DOHH2 (cell line): ENCODE measurements around the gene GTF2F2.

Source experiments
- CTCF ChIP-seq: fragments of 200-600 bp; sonication (generic); IDR thresholded peaks from one replicate; pipeline ENCODE4 v1.5.1; 2014; ENCODE audit warnings: antibody characterized with exemption, mild to moderate bottlenecking, low read depth, low read length; ENCODE audit not compliant: poor library complexity, severe bottlenecking
- EZH2phosphoT487 ChIP-seq: fragments of 200-600 bp; sonication (generic); IDR thresholded peaks from 2 replicates; pipeline ENCODE4 v1.6.1; 2017; ENCODE audit warnings: borderline replicate concordance, mild to moderate bottlenecking, antibody characterized with exemption, low read length, moderate library complexity, mixed read lengths

DNA sequence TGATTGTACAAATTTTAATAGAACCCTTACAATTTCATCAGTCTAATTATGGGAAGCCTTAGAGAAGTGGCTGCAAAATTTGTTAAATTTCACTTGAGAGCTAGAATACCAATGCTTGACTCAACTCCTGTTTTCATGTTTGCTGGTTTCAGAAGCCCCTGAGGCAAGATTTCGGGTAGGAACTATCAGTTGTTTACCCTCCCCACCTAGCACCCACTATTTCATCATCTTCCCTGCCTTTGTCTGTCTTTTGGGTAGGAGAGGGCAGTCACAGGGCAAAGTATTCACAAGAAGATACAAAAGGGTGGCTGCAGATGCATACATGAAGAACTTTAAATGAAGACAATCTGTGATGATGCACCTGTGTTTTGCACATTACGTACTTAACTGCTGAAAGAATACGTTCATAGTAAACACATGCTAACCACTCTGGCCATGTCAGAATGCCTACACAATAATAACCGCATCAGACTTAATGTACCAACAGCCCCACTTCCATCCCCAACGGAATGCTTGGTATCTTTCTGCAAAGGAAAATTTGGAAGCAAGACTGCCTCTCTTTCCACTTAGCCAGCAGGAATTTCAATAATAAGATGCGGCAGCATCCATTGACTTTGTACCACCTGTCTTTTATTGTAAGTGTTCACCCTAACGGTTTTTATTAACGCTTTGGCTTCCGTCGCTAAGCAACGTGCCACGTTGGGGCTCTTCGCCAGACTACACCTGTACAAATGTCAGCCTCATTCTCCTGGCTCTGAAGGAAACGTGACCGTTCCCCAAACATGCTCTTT, 190.2 kb downstream of the GTF2F2 start:
- TF ChIP-seq CTCF = no peak
- no peak for TF ChIP-seq EZH2phosphoT487
